ENCODE results near the gene ZGPAT. TPM values are rescaled to one million over a fixed set of nuclear protein-coding genes. Genes with fewer than 3 reads are reported as not detected.

The ZGPAT gene
- total and polyA plus RNA-seq, 2 of the 8 experiments (the other 6 are each of a cell fraction or from before 2014, with no cell fraction given) = 14.5 to 21.4 TPM

DNA sequence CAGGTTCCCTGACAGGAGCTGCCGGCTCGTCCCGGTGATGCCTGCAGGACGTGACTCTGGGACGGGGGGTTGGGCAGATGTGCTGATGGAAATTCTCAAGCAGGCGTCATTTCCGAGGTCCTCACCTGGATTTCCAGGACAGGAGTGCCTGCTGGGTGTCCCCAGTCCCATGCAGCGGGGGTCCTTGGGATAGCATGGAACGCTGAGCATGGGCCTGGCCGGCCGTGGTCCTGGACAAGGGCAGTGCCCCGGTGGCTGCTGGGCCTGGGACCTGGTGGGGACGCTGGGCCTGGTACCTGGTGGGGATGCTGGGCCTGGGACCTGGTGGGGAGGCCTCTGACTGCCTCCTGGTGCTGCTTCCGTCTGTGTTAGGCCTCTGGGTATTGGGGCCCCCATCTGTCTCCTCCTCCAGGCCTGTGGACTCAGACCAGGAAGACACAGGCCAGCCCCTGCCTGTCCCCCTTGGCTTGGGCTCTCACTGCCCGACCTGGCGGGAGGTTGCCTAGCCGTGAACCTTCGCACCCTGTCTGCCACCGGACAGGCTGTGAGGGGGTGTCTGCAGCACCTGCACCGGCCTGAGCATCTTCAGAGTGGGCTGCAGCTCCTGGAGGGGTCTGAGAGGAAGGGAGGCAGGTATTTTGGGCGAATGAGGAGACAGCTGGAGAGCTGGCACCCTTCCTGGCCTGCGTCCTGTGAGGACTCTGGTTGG, 43.5 kb upstream of the ZGPAT start:
- FAIRE-seq (no peak), DNase-seq (ENCODE audit: low read depth in 1 of 2, low spot score in 2 of 2) (no peak)
- Histone ChIP-seq H4K20me1 (replicated peaks in 1 of 2; ENCODE audit: control insufficient read depth in 1 of 2, insufficient read depth in 2 of 2, low read length in 2 of 2) (peaks cover 2 to 10% of the 10 kb centered on the region in 2 experiments), H4K91ac (replicated peaks; ENCODE audit: insufficient read length, low read length) (no peak overlapping the region), H3K9me3 (ENCODE audit: insufficient read depth in 2 of 2, low read depth in 1 of 2, low read length in 1 of 2) (no peaks in the 10 kb centered on the region), H3K36me3 (ENCODE audit: control insufficient read depth in 2 of 4, insufficient read depth in 4 of 4, low read length in 3 of 4) (peaks cover 0 to 31% (median 17%) of the 10 kb centered on the region in 4 experiments; a peak in 6 of 8 replicates), H2BK20ac (ENCODE audit: low read length) (no peak overlapping the region), H2BK12ac (ENCODE audit: low read depth, low read length) (no peak overlapping the region), H3K4me1 (replicated peaks in 1 of 4; ENCODE audit: control insufficient read depth in 3 of 4, insufficient read depth in 4 of 4, low read length in 3 of 4) (peaks cover 0 to 1% (median under 1%) of the 10 kb centered on the region in 4 experiments; a peak in 5 of 7 replicates), H2BK5ac (ENCODE audit: low read depth, low read length) (no peak overlapping the region), H3K9ac (replicated peaks in 1 of 4; ENCODE audit: extremely low read depth in 1 of 4, low read depth in 3 of 4, low read length in 3 of 4) (no peak overlapping the region), H3K27me3 (replicated peaks in 1 of 4; ENCODE audit: control insufficient read depth in 3 of 4, extremely low read depth in 1 of 4, insufficient read depth in 3 of 4, low read length in 3 of 4) (no peaks in the 10 kb centered on the region), H2AK5ac (ENCODE audit: low read depth, low read length) (no peak overlapping the region), H3K79me1 (ENCODE audit: low read depth, low read length) (no peaks in the 10 kb centered on the region; the same call in 1 of the 2 replicates), H2AFZ (ENCODE audit: low read length) (no peak overlapping the region), H2BK15ac (ENCODE audit: low read length) (no peak overlapping the region), H3K56ac (replicated peaks; ENCODE audit: insufficient read length, low read depth, low read length) (no peak overlapping the region), H3K14ac (ENCODE audit: insufficient read length) (no peak overlapping the region), H3K23me2 (ENCODE audit: low read depth, low read length) (no peaks in the 10 kb centered on the region), H4K8ac (ENCODE audit: extremely low read depth, insufficient read depth, low read length) (no peak overlapping the region), H3K18ac (ENCODE audit: extremely low read depth, low read length) (no peak overlapping the region), H3K27ac (ENCODE audit: low read depth, low read length) (no peak overlapping the region), H3K4me2 (ENCODE audit: insufficient read depth in 1 of 2, low read depth in 2 of 2, low read length in 2 of 2) (no peak overlapping the region), H3K4me3 (ENCODE audit: extremely low read depth in 1 of 4, insufficient read depth in 2 of 4, low read depth in 3 of 4, low read length in 4 of 4) (no peak overlapping the region), H2BK120ac (replicated peaks; ENCODE audit: low read depth, low read length) (no peak overlapping the region), H3K23ac (ENCODE audit: insufficient read length) (no peak overlapping the region), H3K4ac (replicated peaks; ENCODE audit: insufficient read length, low read depth, low read length) (no peak overlapping the region), H3K79me2 (ENCODE audit: control insufficient read depth in 1 of 2, insufficient read depth in 2 of 2, low read length in 2 of 2) (peaks cover 0 to 5% of the 10 kb centered on the region in 2 experiments; a peak in 1 of 4 replicates), H4K5ac (ENCODE audit: insufficient read length, low read depth, low read length) (no peak overlapping the region)
- ChIA-PET POLR2A (ENCODE audit: partially characterized antibody) (interaction anchor here (0.7 to 1.0 kb wide), 3 partner anchors 30 to 65 kb away, joined by 3 read pairs; partner anchors contain the start of genes ARFRP1 and ZGPAT), CTCF (ENCODE audit: partially characterized antibody) (interaction anchor here (1.2 to 1.3 kb wide), 2 partner anchors 22 to 125 kb away, joined by 3 read pairs; no protein-coding TSS in a partner anchor)
- TF ChIP-seq, protein P1, sequence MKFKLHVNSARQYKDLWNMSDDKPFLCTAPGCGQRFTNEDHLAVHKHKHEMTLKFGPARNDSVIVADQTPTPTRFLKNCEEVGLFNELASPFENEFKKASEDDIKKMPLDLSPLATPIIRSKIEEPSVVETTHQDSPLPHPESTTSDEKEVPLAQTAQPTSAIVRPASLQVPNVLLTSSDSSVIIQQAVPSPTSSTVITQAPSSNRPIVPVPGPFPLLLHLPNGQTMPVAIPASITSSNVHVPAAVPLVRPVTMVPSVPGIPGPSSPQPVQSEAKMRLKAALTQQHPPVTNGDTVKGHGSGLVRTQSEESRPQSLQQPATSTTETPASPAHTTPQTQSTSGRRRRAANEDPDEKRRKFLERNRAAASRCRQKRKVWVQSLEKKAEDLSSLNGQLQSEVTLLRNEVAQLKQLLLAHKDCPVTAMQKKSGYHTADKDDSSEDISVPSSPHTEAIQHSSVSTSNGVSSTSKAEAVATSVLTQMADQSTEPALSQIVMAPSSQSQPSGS (IDR thresholded peaks at IDR 0.05; ENCODE audit: low read length) = no peak
- no peak for TF ChIP-seq GABPA (IDR thresholded peaks at IDR 0.05; ENCODE audit: borderline replicate concordance, insufficient read depth, low read length)
- TF ChIP-seq SIX5 (IDR thresholded peaks at IDR 0.05; ENCODE audit: low read depth, low read length) = no peak
- no peak for TF ChIP-seq BRCA1 (IDR thresholded peaks at IDR 0.05; ENCODE audit: low read depth, low read length)
- no peak for TF ChIP-seq TCF12 (IDR thresholded peaks at IDR 0.05; ENCODE audit: low read depth, low read length)
- TF ChIP-seq, protein P2, sequence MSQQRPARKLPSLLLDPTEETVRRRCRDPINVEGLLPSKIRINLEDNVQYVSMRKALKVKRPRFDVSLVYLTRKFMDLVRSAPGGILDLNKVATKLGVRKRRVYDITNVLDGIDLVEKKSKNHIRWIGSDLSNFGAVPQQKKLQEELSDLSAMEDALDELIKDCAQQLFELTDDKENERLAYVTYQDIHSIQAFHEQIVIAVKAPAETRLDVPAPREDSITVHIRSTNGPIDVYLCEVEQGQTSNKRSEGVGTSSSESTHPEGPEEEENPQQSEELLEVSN (IDR thresholded peaks at IDR 0.05) = no peak
- 89% methylated on average over 22 of the region's 22 CpGs; no CpG with 5 or more reads in 1 of the 2 experiments for WGBS, 2 experiments (ENCODE audit: extremely low coverage in 1 of 2, insufficient coverage in 1 of 2, insufficient read length in 1 of 2, insufficient replicate concordance in 2 of 2, low coverage in 1 of 2, low lambda C conversion rate in 2 of 2, missing lambda C conversion rate in 1 of 2)

Data from H1 (cell line).